Measurements from ENCODE around the gene SCN4A.

Gene SCN4A

GRCh38 chr17:64001763-64002529 lies 29.2 kb upstream of the SCN4A start:
- DNase-seq: no peak

GRCh38 chr17:64001091-64001579 lies 28.4 kb upstream of the SCN4A start:
- DNase-seq: no peak

GRCh38 chr17:63999680-64000531 lies 27.2 kb upstream of the SCN4A start:
- DNase-seq: no peak

- DNase-seq: no peak
Measured at GRCh38 chr17:63998721-63999679, 26.3 kb upstream of the SCN4A start.

GRCh38 chr17:63998050-63998720 lies 25.5 kb upstream of the SCN4A start, which contains the start of gene PRR29:
Gene PRR29 (plus strand): TSS chr17:63998351. CDS start chr17:63998365, 14 bp downstream.
- DNase-seq: no peak

GRCh38 chr17:63997341-63998048 lies 24.8 kb upstream of the SCN4A start:
- DNase-seq: no peak

GRCh38 chr17:63996430-63997182 lies 23.9 kb upstream of the SCN4A start:
- DNase-seq: no peak

GRCh38 chr17:63995626-63996025 lies 22.9 kb upstream of the SCN4A start:
- no peak for DNase-seq

- no peak for DNase-seq
Measured at GRCh38 chr17:63993368-63993985, 20.8 kb upstream of the SCN4A start.

- no peak for DNase-seq
Measured at GRCh38 chr17:63991611-63992010, 18.9 kb upstream of the SCN4A start.

GRCh38 chr17:63989622-63990345 lies 17.1 kb upstream of the SCN4A start:
- DNase-seq: no peak

- DNase-seq: no peak
Measured at GRCh38 chr17:63988741-63989621, 16.3 kb upstream of the SCN4A start.

- DNase-seq: no peak
Measured at GRCh38 chr17:63988127-63988478, 15.4 kb upstream of the SCN4A start.

GRCh38 chr17:63987221-63988126 lies 14.8 kb upstream of the SCN4A start:
- no peak for DNase-seq

- DNase-seq: no peak
Measured at GRCh38 chr17:63986821-63987220, 14.1 kb upstream of the SCN4A start.

GRCh38 chr17:63985387-63986140 lies 12.8 kb upstream of the SCN4A start:
- DNase-seq: no peak

Data from cortex of kidney (tissue), 1 donor.